H1 (cell line): Measurements from ENCODE around the gene GALNT2. TPM values are rescaled to one million over a fixed set of nuclear protein-coding genes. Genes with fewer than 3 reads are reported as not detected.

Source experiments
- CEBPB ChIP-seq: IDR thresholded peaks from 2 replicates; pipeline ENCODE4 v1.6.1; 2012; ENCODE audit warnings: low read depth, low read length
- CHD2 ChIP-seq: IDR thresholded peaks from 2 replicates; pipeline ENCODE4 v1.6.1; 2012; ENCODE audit warnings: low read length, improper control_type of control experiment
- RNF2 ChIP-seq: fragments of 200-900, 300-1000 bp; sonication (generic); IDR thresholded peaks from 2 replicates; pipeline ENCODE4 v1.7.1; 2016; ENCODE audit warnings: borderline replicate concordance, low read depth, mild to moderate bottlenecking, antibody characterized with exemption, low read length; ENCODE audit not compliant: poor library complexity, severe bottlenecking; ENCODE audit errors: missing control alignments
- SIX5 ChIP-seq: IDR thresholded peaks from 2 replicates; pipeline ENCODE4 v1.6.1; 2011; ENCODE audit warnings: mild to moderate bottlenecking, low read depth, low read length
- polyA plus RNA-seq, 7 experiments: library from polyadenylated mRNA; depleted of rRNA in 3 of 7; stranded (reverse) in 5 of 7; unstranded in 2 of 7; fragments of >200 nt in 5 of 7; fragments of 200-250 nt in 2 of 7; gene quantifications; 1 replicate in 5 of 7; 2 replicates in 1 of 7; 4 replicates in 1 of 7; pipeline versions ENCODE4 v1.2.1 to v1.2.3, GENCODE V29; 2011 to 2013; ENCODE audit warnings: missing spikeins in 2 of 7, mixed read lengths in 2 of 7
- total RNA-seq: library from RNA; stranded (reverse); fragmentation: NEBNext Ultra II Directional; extraction: Animal tissue kit (Norgen Biotek cat#: 25700); gene quantifications from 2 replicates; pipeline ENCODE4 v1.2.1, GENCODE V29; 2021
- TF ChIP-seq, protein P1 (sequence below): fragments of 300-600 bp; sonication (generic); IDR thresholded peaks from 2 replicates; pipeline ENCODE4 v1.7.1; 2012; ENCODE audit warnings: low read length, moderate library complexity, mild to moderate bottlenecking, inconsistent platforms; ENCODE audit not compliant: insufficient replicate concordance

The GALNT2 gene
- total and polyA plus RNA-seq, 2 of the 8 experiments (the other 6 are each of a cell fraction or from before 2014, with no cell fraction given), result 34.5 to 75.3 TPM

DNA sequence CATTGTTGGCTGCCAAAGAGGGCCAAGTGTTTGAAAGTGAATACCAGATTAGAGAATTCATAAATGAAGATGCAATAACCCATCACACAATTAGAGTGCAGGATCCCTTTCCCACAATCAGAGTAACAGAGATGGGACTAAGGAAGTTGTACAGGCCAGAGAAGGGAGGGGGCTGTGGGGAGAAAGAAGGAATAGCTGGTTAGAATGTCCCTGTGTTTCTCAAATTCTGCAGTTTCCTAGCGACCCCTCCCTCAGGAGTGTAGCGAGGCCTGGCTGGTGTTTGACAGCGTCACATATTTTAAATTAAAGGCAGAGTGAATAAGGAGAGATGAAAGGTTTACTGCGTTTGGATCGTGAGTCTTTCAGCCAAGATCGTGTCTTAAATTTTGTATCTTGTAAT is 58.1 kb downstream of the GALNT2 start (continued):
- TF ChIP-seq CEBPB (no peak), RNF2 (no peak), SIX5 (no peak), CHD2 (no peak)
- TF ChIP-seq, protein P1, sequence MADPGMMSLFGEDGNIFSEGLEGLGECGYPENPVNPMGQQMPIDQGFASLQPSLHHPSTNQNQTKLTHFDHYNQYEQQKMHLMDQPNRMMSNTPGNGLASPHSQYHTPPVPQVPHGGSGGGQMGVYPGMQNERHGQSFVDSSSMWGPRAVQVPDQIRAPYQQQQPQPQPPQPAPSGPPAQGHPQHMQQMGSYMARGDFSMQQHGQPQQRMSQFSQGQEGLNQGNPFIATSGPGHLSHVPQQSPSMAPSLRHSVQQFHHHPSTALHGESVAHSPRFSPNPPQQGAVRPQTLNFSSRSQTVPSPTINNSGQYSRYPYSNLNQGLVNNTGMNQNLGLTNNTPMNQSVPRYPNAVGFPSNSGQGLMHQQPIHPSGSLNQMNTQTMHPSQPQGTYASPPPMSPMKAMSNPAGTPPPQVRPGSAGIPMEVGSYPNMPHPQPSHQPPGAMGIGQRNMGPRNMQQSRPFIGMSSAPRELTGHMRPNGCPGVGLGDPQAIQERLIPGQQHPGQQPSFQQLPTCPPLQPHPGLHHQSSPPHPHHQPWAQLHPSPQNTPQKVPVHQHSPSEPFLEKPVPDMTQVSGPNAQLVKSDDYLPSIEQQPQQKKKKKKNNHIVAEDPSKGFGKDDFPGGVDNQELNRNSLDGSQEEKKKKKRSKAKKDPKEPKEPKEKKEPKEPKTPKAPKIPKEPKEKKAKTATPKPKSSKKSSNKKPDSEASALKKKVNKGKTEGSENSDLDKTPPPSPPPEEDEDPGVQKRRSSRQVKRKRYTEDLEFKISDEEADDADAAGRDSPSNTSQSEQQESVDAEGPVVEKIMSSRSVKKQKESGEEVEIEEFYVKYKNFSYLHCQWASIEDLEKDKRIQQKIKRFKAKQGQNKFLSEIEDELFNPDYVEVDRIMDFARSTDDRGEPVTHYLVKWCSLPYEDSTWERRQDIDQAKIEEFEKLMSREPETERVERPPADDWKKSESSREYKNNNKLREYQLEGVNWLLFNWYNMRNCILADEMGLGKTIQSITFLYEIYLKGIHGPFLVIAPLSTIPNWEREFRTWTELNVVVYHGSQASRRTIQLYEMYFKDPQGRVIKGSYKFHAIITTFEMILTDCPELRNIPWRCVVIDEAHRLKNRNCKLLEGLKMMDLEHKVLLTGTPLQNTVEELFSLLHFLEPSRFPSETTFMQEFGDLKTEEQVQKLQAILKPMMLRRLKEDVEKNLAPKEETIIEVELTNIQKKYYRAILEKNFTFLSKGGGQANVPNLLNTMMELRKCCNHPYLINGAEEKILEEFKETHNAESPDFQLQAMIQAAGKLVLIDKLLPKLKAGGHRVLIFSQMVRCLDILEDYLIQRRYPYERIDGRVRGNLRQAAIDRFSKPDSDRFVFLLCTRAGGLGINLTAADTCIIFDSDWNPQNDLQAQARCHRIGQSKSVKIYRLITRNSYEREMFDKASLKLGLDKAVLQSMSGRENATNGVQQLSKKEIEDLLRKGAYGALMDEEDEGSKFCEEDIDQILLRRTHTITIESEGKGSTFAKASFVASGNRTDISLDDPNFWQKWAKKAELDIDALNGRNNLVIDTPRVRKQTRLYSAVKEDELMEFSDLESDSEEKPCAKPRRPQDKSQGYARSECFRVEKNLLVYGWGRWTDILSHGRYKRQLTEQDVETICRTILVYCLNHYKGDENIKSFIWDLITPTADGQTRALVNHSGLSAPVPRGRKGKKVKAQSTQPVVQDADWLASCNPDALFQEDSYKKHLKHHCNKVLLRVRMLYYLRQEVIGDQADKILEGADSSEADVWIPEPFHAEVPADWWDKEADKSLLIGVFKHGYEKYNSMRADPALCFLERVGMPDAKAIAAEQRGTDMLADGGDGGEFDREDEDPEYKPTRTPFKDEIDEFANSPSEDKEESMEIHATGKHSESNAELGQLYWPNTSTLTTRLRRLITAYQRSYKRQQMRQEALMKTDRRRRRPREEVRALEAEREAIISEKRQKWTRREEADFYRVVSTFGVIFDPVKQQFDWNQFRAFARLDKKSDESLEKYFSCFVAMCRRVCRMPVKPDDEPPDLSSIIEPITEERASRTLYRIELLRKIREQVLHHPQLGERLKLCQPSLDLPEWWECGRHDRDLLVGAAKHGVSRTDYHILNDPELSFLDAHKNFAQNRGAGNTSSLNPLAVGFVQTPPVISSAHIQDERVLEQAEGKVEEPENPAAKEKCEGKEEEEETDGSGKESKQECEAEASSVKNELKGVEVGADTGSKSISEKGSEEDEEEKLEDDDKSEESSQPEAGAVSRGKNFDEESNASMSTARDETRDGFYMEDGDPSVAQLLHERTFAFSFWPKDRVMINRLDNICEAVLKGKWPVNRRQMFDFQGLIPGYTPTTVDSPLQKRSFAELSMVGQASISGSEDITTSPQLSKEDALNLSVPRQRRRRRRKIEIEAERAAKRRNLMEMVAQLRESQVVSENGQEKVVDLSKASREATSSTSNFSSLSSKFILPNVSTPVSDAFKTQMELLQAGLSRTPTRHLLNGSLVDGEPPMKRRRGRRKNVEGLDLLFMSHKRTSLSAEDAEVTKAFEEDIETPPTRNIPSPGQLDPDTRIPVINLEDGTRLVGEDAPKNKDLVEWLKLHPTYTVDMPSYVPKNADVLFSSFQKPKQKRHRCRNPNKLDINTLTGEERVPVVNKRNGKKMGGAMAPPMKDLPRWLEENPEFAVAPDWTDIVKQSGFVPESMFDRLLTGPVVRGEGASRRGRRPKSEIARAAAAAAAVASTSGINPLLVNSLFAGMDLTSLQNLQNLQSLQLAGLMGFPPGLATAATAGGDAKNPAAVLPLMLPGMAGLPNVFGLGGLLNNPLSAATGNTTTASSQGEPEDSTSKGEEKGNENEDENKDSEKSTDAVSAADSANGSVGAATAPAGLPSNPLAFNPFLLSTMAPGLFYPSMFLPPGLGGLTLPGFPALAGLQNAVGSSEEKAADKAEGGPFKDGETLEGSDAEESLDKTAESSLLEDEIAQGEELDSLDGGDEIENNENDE, result no peak
